Sigmoid colon (tissue), 4 donors: ENCODE results near the gene ANOS1.

ENCODE experiments used
- CTCF ChIP-seq, 4 experiments: fragments of 450-650 bp in 3 of 4; fragments of 200-600 bp in 1 of 4; IDR thresholded peaks; one replicate each; pipeline ENCODE4 v1.5.1; 2016 to 2019; ENCODE audit warnings: antibody characterized with exemption in 4 of 4, mild to moderate bottlenecking in 3 of 4, moderate library complexity in 2 of 4
- EP300 ChIP-seq, 4 donors: sonication (generic); formaldehyde crosslinking; IDR thresholded peaks; one replicate each; pipeline ENCODE4 v1.6.1; 2017; ENCODE audit warnings: antibody characterized with exemption in 4 of 4
- POLR2A ChIP-seq, 2 donors: fragments of 450-650 bp; IDR thresholded peaks; one replicate each; pipeline ENCODE4 v1.6.1; 2016; ENCODE audit warnings: antibody characterized with exemption in 2 of 2, mild to moderate bottlenecking in 2 of 2, moderate library complexity in 2 of 2
- POLR2AphosphoS5 ChIP-seq, 4 donors: sonication (generic); formaldehyde crosslinking; IDR thresholded peaks; one replicate each; pipeline ENCODE4 v1.6.1; 2017; ENCODE audit warnings: antibody characterized with exemption in 4 of 4

- TF ChIP-seq CTCF (IDR thresholded peaks at IDR 0.05) (no peak), POLR2A (IDR thresholded peaks at IDR 0.05) (no peak), EP300 (IDR thresholded peaks at IDR 0.05) (no peak), POLR2AphosphoS5 (IDR thresholded peaks at IDR 0.05) (no peak)
Observed at GRCh38 chrX:8683687-8684086, 48.2 kb downstream of the ANOS1 start.
